Kidney (tissue), 14 donors: ENCODE measurements around the gene KRT77. TPM values are rescaled to one million over a fixed set of nuclear protein-coding genes. Genes with fewer than 3 reads are reported as not detected.
A peak's percentile ranks its signal among the peaks of the same experiment; 100 is the strongest.

Experiments used
- DNase-seq, 5 donors: peaks; one replicate each; pipeline ENCODE4 v3.0.0-alpha.2; 2013 to 2020
- FAIRE-seq: peaks from 2 replicates; lab custom pipeline; 2012; peaks lifted over from hg19 to GRCh38; lab: Jason Lieb, UNC
- H3K27ac ChIP-seq, 2 donors: one replicate each; pipeline ENCODE4 v1.7.0; 2013; ENCODE audit warnings: low read depth in 2 of 2, low read length in 2 of 2, inconsistent platforms in 1 of 2
- H3K27me3 ChIP-seq: one replicate; pipeline ENCODE4 v1.7.1; 2013; ENCODE audit warnings: low read length, inconsistent platforms; ENCODE audit not compliant: control insufficient read depth, insufficient read depth
- H3K36me3 ChIP-seq, 3 donors: one replicate each; pipeline versions ENCODE4 v1.7.0 to v1.7.1; 2013; ENCODE audit warnings: low read length in 3 of 3, control low read depth in 1 of 3, inconsistent platforms in 1 of 3; ENCODE audit not compliant: insufficient read depth in 3 of 3, control insufficient read depth in 2 of 3
- H3K4me1 ChIP-seq, 3 donors: one replicate each; pipeline versions ENCODE4 v1.7.0 to v1.7.1; 2013; ENCODE audit warnings: low read length in 3 of 3, inconsistent platforms in 1 of 3, low read depth in 1 of 3; ENCODE audit not compliant: control insufficient read depth in 2 of 3, insufficient read depth in 2 of 3
- H3K4me3 ChIP-seq, 3 donors: one replicate each; pipeline versions ENCODE4 v1.7.0 to v1.8.1; 2013; ENCODE audit warnings: low read length in 3 of 3, control low read depth in 1 of 3, inconsistent platforms in 1 of 3
- H3K9ac ChIP-seq, 3 donors: one replicate each; pipeline versions ENCODE4 v1.7.0 to v1.7.1; 2013; ENCODE audit warnings: low read length in 3 of 3, control low read depth in 1 of 3, inconsistent platforms in 1 of 3
- H3K9me3 ChIP-seq, 3 donors: one replicate each; pipeline versions ENCODE4 v1.7.0 to v1.7.1; 2013; ENCODE audit warnings: low read length in 3 of 3, control low read depth in 1 of 3, inconsistent platforms in 1 of 3; ENCODE audit not compliant: control insufficient read depth in 2 of 3, insufficient read depth in 1 of 3
- intact Hi-C: fragments of 100-400 bp; cut with DNase I; formaldehyde crosslinking; loops from one replicate; pipeline ENCODE4 v1.11.1; 2022
- polyA plus RNA-seq: library from polyadenylated mRNA; stranded (reverse); fragments of 350-450 nt; fragmentation: Illumina TruSeq; extraction: RNeasy Lipid Tissue Mini Kit (QIAGEN cat#74804); gene quantifications from one replicate; pipeline ENCODE4 v1.2.3, GENCODE V29; 2014; ENCODE audit warnings: low read depth, low replicate concordance; ENCODE audit not compliant: insufficient read depth
- total RNA-seq: library from RNA; stranded (reverse); fragmentation: NEBNext Ultra II Directional; extraction: Animal tissue kit (Norgen Biotek cat#: 25700); gene quantifications from one replicate; pipeline ENCODE4 v1.2.1, GENCODE V29; 2021
- TF ChIP-seq, protein P1 (sequence below): IDR thresholded peaks from 3 replicates; pipeline ENCODE4 v1.5.1; 2012; ENCODE audit warnings: mild to moderate bottlenecking, moderate library complexity, borderline replicate concordance; ENCODE audit not compliant: insufficient read depth; ENCODE audit errors: extremely low read depth
- donor health status: control.
- donor health status: control.
- donor health status: control.
- donor health status: control.
- donor health status: control.
- donor health status: DM: yes; HTN: yes; CAD: no.
- donor health status: Normal renal cell carcinoma (clear cell type).

KRT77 gene
- total and polyA plus RNA-seq, 2 donors from 2014 or later, result not detected

DNA sequence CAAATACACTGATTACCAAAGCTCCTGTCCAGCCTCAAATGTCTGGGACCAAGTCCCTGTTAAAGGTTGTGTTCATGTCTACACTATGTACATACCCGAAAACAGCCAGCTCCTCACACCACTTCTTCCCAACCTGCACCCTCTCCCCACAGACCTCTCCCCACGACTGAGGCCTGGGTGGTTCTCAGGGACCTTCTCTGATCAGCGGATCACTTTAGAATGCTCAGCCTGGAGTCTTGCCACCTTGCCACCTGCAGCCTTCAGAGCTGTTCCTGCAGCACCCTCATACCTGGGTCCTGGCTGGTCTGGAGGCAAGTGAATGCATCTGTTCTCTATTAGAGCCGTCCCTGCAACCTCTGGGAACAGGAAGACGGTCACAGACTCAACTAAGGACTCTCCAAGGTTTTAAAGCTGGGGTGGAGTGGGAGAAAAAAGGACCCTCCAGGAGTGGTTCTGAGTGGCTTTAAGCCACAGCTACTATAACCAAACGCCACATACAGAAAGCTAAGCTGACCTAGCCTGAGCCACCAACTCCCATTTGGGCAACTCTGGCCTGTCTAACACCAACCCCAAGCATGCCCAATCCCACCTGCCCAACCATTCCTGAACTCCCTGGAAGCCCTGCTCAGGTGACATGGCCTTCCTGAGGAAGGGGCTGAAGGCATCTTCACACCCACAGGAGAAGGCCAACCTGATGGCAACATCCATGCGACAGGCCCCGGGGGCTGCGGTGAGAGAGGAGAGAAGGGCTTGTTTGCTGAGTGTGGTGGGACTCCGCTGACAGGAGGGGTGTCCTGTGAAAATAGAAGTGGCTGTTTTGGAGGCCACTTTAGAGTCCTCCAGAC, 59.9 kb downstream of the KRT77 start:
- H3K4me3 ChIP-seq, result no peak overlapping the region
- intact Hi-C loops, result no loop called here
- no peak overlapping the region for H3K9ac ChIP-seq
- TF ChIP-seq, protein P1, sequence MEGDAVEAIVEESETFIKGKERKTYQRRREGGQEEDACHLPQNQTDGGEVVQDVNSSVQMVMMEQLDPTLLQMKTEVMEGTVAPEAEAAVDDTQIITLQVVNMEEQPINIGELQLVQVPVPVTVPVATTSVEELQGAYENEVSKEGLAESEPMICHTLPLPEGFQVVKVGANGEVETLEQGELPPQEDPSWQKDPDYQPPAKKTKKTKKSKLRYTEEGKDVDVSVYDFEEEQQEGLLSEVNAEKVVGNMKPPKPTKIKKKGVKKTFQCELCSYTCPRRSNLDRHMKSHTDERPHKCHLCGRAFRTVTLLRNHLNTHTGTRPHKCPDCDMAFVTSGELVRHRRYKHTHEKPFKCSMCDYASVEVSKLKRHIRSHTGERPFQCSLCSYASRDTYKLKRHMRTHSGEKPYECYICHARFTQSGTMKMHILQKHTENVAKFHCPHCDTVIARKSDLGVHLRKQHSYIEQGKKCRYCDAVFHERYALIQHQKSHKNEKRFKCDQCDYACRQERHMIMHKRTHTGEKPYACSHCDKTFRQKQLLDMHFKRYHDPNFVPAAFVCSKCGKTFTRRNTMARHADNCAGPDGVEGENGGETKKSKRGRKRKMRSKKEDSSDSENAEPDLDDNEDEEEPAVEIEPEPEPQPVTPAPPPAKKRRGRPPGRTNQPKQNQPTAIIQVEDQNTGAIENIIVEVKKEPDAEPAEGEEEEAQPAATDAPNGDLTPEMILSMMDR, result no peak
- H3K36me3 ChIP-seq, result no peaks in the 10 kb centered on the region
- H3K27ac ChIP-seq, result no peak overlapping the region
- no peaks in the 10 kb centered on the region for H3K4me1 ChIP-seq
- no peak for FAIRE-seq
- DNase-seq, result peak in 1 of 5 donors; percentile 2
- H3K9me3 ChIP-seq, result no peaks in the 10 kb centered on the region
- no peaks in the 10 kb centered on the region for H3K27me3 ChIP-seq

DNA sequence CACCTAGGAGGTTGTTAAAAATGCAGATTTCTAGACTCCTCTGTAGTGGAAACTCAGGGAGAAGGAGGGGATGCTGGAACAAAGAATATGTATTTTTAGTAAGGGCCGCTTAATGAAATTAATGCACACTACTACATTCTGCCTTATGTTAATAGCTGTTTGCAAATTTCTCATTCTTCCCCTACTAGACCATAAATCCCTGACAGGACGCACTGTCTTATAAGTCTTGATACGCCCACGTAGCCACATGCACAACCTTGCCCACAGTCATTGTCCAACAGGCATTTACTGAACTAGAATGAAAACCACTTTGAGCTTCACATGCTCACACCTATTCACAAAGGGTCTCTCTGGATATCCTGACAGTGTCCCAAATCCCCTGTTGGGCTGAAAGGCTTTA, 61.9 kb downstream of the KRT77 start:
- intact Hi-C loops, result no loop called here
- TF ChIP-seq, protein P1, result no peak
- Histone ChIP-seq H3K4me1 (no peaks in the 10 kb centered on the region), H3K4me3 (no peak overlapping the region), H3K27ac (no peak overlapping the region), H3K9me3 (no peaks in the 10 kb centered on the region), H3K27me3 (no peaks in the 10 kb centered on the region), H3K9ac (no peak overlapping the region), H3K36me3 (no peaks in the 10 kb centered on the region)
- DNase-seq (no peak), FAIRE-seq (no peak)

Other genes starting within 250 kb of the KRT77 start
- gene KRT6C, start 229.7 kb downstream of the KRT77 start, total RNA-seq, result not detected
- gene KRT6C, start 229.7 kb downstream of the KRT77 start, polyA plus RNA-seq, result not detected
- not detected for gene KRT6A, start 210.3 kb downstream of the KRT77 start, total RNA-seq
- not detected for gene KRT6A, start 210.3 kb downstream of the KRT77 start, polyA plus RNA-seq
- gene KRT5, start 183.1 kb downstream of the KRT77 start, total RNA-seq, result 0.69 TPM
- gene KRT5, start 183.1 kb downstream of the KRT77 start, polyA plus RNA-seq, result not detected
- not detected for gene KRT71, start 150.4 kb downstream of the KRT77 start, total RNA-seq
- not detected for gene KRT71, start 150.4 kb downstream of the KRT77 start, polyA plus RNA-seq
- not detected for gene KRT74, start 129.7 kb downstream of the KRT77 start, total RNA-seq
- not detected for gene KRT74, start 129.7 kb downstream of the KRT77 start, polyA plus RNA-seq
- gene KRT72, start 102.1 kb downstream of the KRT77 start, total RNA-seq, result not detected
- gene KRT72, start 102.1 kb downstream of the KRT77 start, polyA plus RNA-seq, result not detected
- gene KRT73, start 85.0 kb downstream of the KRT77 start, total RNA-seq, result not detected
- not detected for gene KRT73, start 85.0 kb downstream of the KRT77 start, polyA plus RNA-seq
- gene KRT2, start 51.3 kb downstream of the KRT77 start, total RNA-seq, result not detected
- gene KRT2, start 51.3 kb downstream of the KRT77 start, polyA plus RNA-seq, result not detected
- gene KRT1, start 23.1 kb downstream of the KRT77 start, total RNA-seq, result not detected
- not detected for gene KRT1, start 23.1 kb downstream of the KRT77 start, polyA plus RNA-seq
- not detected for gene KRT76, start 73.8 kb upstream of the KRT77 start, total RNA-seq
- not detected for gene KRT76, start 73.8 kb upstream of the KRT77 start, polyA plus RNA-seq
- gene KRT3, start 92.6 kb upstream of the KRT77 start, total RNA-seq, result not detected
- not detected for gene KRT3, start 92.6 kb upstream of the KRT77 start, polyA plus RNA-seq
- not detected for gene KRT4, start 110.6 kb upstream of the KRT77 start, total RNA-seq
- gene KRT4, start 110.6 kb upstream of the KRT77 start, polyA plus RNA-seq, result 0.15 TPM
- not detected for gene KRT79, start 130.8 kb upstream of the KRT77 start, total RNA-seq
- not detected for gene KRT79, start 130.8 kb upstream of the KRT77 start, polyA plus RNA-seq
- not detected for gene KRT78, start 145.5 kb upstream of the KRT77 start, total RNA-seq
- not detected for gene KRT78, start 145.5 kb upstream of the KRT77 start, polyA plus RNA-seq
- 546 TPM for gene KRT8, start 201.6 kb upstream of the KRT77 start, total RNA-seq
- 333 TPM for gene KRT8, start 201.6 kb upstream of the KRT77 start, polyA plus RNA-seq
- 386 TPM for gene KRT18, start 245.6 kb upstream of the KRT77 start, total RNA-seq
- 245 TPM for gene KRT18, start 245.6 kb upstream of the KRT77 start, polyA plus RNA-seq